Progenitor cell of endocrine pancreas (in vitro differentiated cells): ENCODE measurements around the gene ARHGAP6. TPM values are rescaled to one million over a fixed set of nuclear protein-coding genes. Genes with fewer than 3 reads are reported as not detected.

Experiments
- DNase-seq: peaks from one replicate; pipeline ENCODE4 v3.0.0; 2021; ENCODE audit warnings: low spot score; ENCODE audit not compliant: unreplicated experiment
- H3K27ac Mint-ChIP-seq: 2 replicates; pipeline ENCODE4 v1.8.0; 2021; ENCODE audit warnings: mild to moderate bottlenecking, moderate library complexity, mixed read lengths
- H3K27me3 Mint-ChIP-seq: 2 replicates; pipeline ENCODE4 v1.8.0; 2021; ENCODE audit warnings: mixed read lengths
- H3K36me3 Mint-ChIP-seq: 2 replicates; pipeline ENCODE4 v1.8.0; 2022; ENCODE audit warnings: mixed read lengths; ENCODE audit not compliant: insufficient read depth
- H3K4me1 Mint-ChIP-seq: 2 replicates; pipeline ENCODE4 v1.8.0; 2021; ENCODE audit warnings: low read depth, mixed read lengths
- H3K4me3 Mint-ChIP-seq: 2 replicates; pipeline ENCODE4 v1.8.0; 2021; ENCODE audit warnings: low read depth, mild to moderate bottlenecking, moderate library complexity, mixed read lengths
- H3K9me3 Mint-ChIP-seq: 2 replicates; pipeline ENCODE4 v1.8.0; 2021; ENCODE audit warnings: low read depth, mixed read lengths
- total RNA-seq: library from RNA; stranded (reverse); gene quantifications from 2 replicates; pipeline ENCODE4 v1.2.1, GENCODE V29; 2021
- TF ChIP-seq, protein P1 (sequence below): fragments of 200-600 bp; sonication (generic); IDR thresholded peaks from one replicate; pipeline ENCODE4 v1.5.0; 2021; ENCODE audit warnings: antibody characterized with exemption, mild to moderate bottlenecking; ENCODE audit not compliant: unreplicated experiment

The ARHGAP6 gene
- total RNA-seq, 1 donor from 2014 or later = 1.9 TPM

DNA sequence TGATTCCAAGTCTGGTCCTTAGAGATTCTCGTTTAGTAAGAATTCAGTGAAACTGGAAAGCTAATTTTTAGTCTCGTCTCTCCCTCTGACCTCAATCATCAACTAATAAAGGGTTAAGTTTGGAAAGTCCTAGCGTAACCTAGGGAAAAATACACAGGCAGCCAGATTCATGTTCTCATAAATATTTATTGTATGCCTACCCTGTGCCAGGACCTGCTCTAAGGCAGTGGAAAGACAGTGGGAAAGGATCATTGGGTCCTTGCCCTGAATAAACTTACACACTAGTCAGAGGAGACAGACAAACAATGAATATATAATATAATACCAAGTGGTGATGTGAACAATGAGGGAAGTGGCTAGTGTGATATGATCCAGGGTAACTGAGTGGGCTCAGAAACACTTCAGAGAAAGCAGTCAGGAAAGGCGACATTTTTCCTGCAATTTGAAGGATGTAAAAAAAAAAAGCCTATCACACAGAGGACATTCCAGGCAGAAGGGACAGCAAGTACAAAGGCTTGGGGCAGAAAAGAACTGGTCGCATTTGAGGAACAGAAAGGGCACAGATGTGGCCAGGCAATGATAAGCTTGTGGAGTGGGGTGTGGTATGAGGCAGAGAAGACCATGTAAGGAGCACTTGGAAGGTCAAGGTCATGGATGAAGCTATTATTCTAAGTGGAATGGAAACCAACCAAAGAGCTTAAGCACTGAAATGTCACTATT lies 243.8 kb downstream of the ARHGAP6 start:
- Mint-ChIP-seq H3K9me3 (peaks cover 15% of the 10 kb centered on the region), H3K4me1 (peaks cover 5% of the 10 kb centered on the region), H3K36me3 (no peaks in the 10 kb centered on the region), H3K4me3 (no peak overlapping the region), H3K27me3 (peaks cover 10% of the 10 kb centered on the region), H3K27ac (no peak overlapping the region)
- no peak for DNase-seq
- TF ChIP-seq, protein P1, sequence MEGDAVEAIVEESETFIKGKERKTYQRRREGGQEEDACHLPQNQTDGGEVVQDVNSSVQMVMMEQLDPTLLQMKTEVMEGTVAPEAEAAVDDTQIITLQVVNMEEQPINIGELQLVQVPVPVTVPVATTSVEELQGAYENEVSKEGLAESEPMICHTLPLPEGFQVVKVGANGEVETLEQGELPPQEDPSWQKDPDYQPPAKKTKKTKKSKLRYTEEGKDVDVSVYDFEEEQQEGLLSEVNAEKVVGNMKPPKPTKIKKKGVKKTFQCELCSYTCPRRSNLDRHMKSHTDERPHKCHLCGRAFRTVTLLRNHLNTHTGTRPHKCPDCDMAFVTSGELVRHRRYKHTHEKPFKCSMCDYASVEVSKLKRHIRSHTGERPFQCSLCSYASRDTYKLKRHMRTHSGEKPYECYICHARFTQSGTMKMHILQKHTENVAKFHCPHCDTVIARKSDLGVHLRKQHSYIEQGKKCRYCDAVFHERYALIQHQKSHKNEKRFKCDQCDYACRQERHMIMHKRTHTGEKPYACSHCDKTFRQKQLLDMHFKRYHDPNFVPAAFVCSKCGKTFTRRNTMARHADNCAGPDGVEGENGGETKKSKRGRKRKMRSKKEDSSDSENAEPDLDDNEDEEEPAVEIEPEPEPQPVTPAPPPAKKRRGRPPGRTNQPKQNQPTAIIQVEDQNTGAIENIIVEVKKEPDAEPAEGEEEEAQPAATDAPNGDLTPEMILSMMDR = no peak

DNA sequence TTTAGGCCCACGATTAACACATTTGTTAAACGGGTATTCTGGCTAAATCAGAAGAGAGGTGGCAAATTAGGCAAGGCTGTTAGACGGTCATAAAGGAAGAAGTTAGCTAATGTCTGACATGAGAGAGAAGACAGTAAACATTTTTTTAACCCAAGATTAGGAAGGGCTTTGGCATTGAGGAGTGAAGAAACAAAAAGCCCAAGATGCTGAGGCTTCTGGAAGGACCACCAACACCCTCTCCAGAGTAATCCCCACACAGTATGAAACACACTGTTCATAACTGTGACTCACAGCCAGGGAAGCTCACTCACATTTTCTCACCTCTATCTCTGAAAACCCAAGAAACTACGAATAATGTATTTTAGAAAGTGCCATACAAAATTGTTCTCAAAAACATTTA lies 244.9 kb downstream of the ARHGAP6 start:
- peaks cover 3% of the 10 kb centered on the region for H3K27me3 Mint-ChIP-seq
- peaks cover 12% of the 10 kb centered on the region for H3K9me3 Mint-ChIP-seq
- TF ChIP-seq, protein P1 = no peak
- H3K4me3 Mint-ChIP-seq = no peak overlapping the region
- no peaks in the 10 kb centered on the region for H3K36me3 Mint-ChIP-seq
- no peaks in the 10 kb centered on the region for H3K4me1 Mint-ChIP-seq
- no peak for DNase-seq
- H3K27ac Mint-ChIP-seq = no peak overlapping the region

DNA sequence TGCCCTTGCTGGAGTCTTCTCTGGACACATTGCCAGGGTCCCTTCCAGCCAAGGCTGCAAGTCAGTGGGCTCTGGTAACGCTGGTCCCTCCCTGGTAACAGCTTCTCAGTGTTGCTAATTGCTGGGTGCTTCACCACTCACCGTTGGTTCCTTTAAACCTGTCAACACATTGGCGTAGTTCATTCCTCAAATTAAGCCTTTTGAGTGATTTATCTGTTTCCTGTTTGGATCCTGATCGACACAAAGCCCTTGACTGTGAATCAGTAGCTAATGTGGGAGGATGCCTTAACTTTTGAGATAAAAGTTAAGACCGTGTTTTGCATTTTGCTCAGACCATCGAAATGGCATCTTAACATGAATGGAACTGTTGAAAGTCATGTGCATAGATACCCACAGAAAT lies 246.6 kb downstream of the ARHGAP6 start:
- Mint-ChIP-seq H3K36me3 (no peaks in the 10 kb centered on the region), H3K9me3 (peaks cover 12% of the 10 kb centered on the region), H3K27ac (no peak overlapping the region), H3K4me1 (no peaks in the 10 kb centered on the region), H3K27me3 (no peaks in the 10 kb centered on the region), H3K4me3 (no peak overlapping the region)
- no peak for DNase-seq
- TF ChIP-seq, protein P1 = no peak

DNA sequence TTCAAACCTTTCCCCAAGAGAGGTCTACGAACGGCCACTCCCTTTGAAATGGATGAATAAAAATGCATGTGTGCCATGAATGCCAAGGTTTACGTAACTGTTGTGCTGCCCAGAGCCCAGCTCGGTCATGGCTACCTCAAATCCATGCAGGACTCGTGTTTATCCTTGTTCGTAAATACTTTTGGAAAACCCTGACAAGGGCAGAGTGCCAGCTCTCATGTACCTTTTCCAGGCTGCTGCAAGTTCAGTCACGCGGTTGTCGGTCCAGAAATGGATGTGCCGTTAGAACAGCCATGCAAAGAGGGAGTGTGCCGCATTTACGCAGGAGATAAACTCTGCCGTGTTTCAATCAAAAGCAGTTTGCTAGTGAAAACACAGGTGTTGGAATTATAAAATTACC lies 249.1 kb downstream of the ARHGAP6 start:
- Mint-ChIP-seq H3K9me3 (peaks cover 12% of the 10 kb centered on the region), H3K4me1 (no peaks in the 10 kb centered on the region), H3K27ac (no peak overlapping the region), H3K27me3 (no peaks in the 10 kb centered on the region), H3K36me3 (no peaks in the 10 kb centered on the region), H3K4me3 (no peak overlapping the region)
- DNase-seq = no peak
- TF ChIP-seq, protein P1 = no peak

DNA sequence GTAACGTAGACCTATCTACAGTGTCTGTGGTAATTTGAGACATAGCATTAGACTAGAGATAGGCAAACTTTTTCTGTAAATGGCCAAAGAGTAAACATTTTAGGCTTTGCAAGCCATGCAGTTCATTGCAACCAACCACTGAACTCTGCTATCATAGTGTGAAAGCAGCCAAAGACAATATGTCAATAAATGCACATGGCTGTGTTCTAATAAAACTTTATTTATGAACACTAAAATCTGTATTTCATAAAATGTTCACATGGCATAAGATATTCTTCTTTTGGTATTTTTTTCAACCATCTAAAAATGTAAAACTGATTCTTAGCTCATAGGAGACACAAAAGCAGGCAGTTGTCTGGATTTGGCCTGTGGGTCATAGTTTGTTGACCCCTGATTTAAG lies 251.6 kb downstream of the ARHGAP6 start:
- no peak overlapping the region for H3K4me3 Mint-ChIP-seq
- DNase-seq = no peak
- H3K9me3 Mint-ChIP-seq = peaks cover 14% of the 10 kb centered on the region
- H3K27ac Mint-ChIP-seq = no peak overlapping the region
- no peaks in the 10 kb centered on the region for H3K4me1 Mint-ChIP-seq
- no peaks in the 10 kb centered on the region for H3K27me3 Mint-ChIP-seq
- no peaks in the 10 kb centered on the region for H3K36me3 Mint-ChIP-seq
- TF ChIP-seq, protein P1 = no peak
